CD4-positive, alpha-beta memory T cell (primary cell): ENCODE results near the gene CHAD. TPM values are rescaled to one million over a fixed set of nuclear protein-coding genes. Genes with fewer than 3 reads are reported as not detected.

Experiments used
- CTCF ChIA-PET: fragments of 350-600 bp; sonication (Branson Sonifier 250); formaldehyde crosslinking; loops from one replicate; lab custom pipeline; 2021; ENCODE audit warnings: inconsistent platforms; ENCODE audit not compliant: partially characterized antibody; lab: Charles Lee
- POLR2A ChIA-PET: fragments of 350-600 bp; sonication (Branson Sonifier 250); formaldehyde crosslinking; loops from one replicate; lab custom pipeline; 2021; ENCODE audit not compliant: partially characterized antibody; lab: Charles Lee
- DNase-seq, 5 donors: peaks; one replicate each; pipeline versions ENCODE4 v3.0.0 to v3.0.0-alpha.2; 2020 to 2022; ENCODE audit warnings: mixed read lengths in 1 of 5
- H3K27ac ChIP-seq: one replicate; pipeline ENCODE4 v1.7.0; 2013; ENCODE audit warnings: low read depth, low read length
- H3K27me3 ChIP-seq: 2 replicates; pipeline ENCODE4 v1.7.0; 2013; ENCODE audit warnings: mild to moderate bottlenecking, low read length, moderate library complexity; ENCODE audit not compliant: insufficient read depth
- H3K36me3 ChIP-seq: 2 replicates; pipeline ENCODE4 v1.7.0; 2013; ENCODE audit warnings: mild to moderate bottlenecking, low read length, moderate library complexity; ENCODE audit not compliant: insufficient read depth
- H3K4me1 ChIP-seq: 2 replicates; pipeline ENCODE4 v1.7.0; 2013; ENCODE audit warnings: mild to moderate bottlenecking, low read length, moderate library complexity; ENCODE audit not compliant: insufficient read depth
- H3K4me3 ChIP-seq, 2 donors: one replicate each; pipeline ENCODE4 v1.7.0; 2013; ENCODE audit warnings: low read length in 2 of 2, mild to moderate bottlenecking in 1 of 2
- H3K9me3 ChIP-seq, 2 donors: one replicate each; pipeline ENCODE4 v1.7.0; 2013; ENCODE audit warnings: low read length in 2 of 2, control low read depth in 1 of 2; ENCODE audit not compliant: control insufficient read depth in 1 of 2
- H3K27ac Mint-ChIP-seq, 7 donors: one replicate each; pipeline ENCODE4 v1.8.0; 2020 to 2021; ENCODE audit warnings: mixed read lengths in 7 of 7, mild to moderate bottlenecking in 6 of 7, inconsistent platforms in 3 of 7, moderate library complexity in 3 of 7
- H3K27me3 Mint-ChIP-seq, 2 donors: one replicate each; pipeline ENCODE4 v1.8.0; 2020 to 2021; ENCODE audit warnings: mixed read lengths in 2 of 2
- H3K36me3 Mint-ChIP-seq, 2 donors: one replicate each; pipeline ENCODE4 v1.8.0; 2020 to 2021; ENCODE audit warnings: mixed read lengths in 2 of 2, inconsistent platforms in 1 of 2, mild to moderate bottlenecking in 1 of 2
- H3K4me1 Mint-ChIP-seq, 4 donors: one replicate each; pipeline ENCODE4 v1.8.0; 2020 to 2021; ENCODE audit warnings: mixed read lengths in 4 of 4, mild to moderate bottlenecking in 1 of 4
- H3K4me3 Mint-ChIP-seq, 8 donors: one replicate each; pipeline ENCODE4 v1.8.0; 2020 to 2021; ENCODE audit warnings: mixed read lengths in 8 of 8, mild to moderate bottlenecking in 7 of 8, moderate library complexity in 6 of 8, inconsistent platforms in 3 of 8
- H3K9me3 Mint-ChIP-seq, 8 donors: one replicate each; pipeline ENCODE4 v1.8.0; 2020 to 2021; ENCODE audit warnings: mixed read lengths in 8 of 8, mild to moderate bottlenecking in 5 of 8, inconsistent platforms in 3 of 8, moderate library complexity in 1 of 8
- intact Hi-C: fragments of 100-400 bp; cut with micrococcal nuclease; formaldehyde crosslinking; loops from one replicate; pipeline ENCODE4 v1.15.1; 2023
- polyA plus RNA-seq, 2 donors: library from polyadenylated mRNA; unstranded; fragments of 300-500 nt; fragmentation: Illumina TruSeq; gene quantifications; one replicate each; pipeline ENCODE4 v1.2.3, GENCODE V29; 2021
- total RNA-seq, 2 experiments: library from RNA; stranded (reverse); gene quantifications; one replicate each; pipeline ENCODE4 v1.2.3, GENCODE V29; 2021

The CHAD gene
- total and polyA plus RNA-seq, 4 experiments from 2014 or later = 0.64 TPM; not detected in 3

GRCh38 chr17:50501054-50501453, 32.4 kb upstream of the CHAD start:
- POLR2A ChIA-PET = no interaction called here
- Histone ChIP-seq H3K27ac (no peak overlapping the region), H3K36me3 (no peaks in the 10 kb centered on the region), H3K4me3 (no peak overlapping the region), H3K4me1 (no peaks in the 10 kb centered on the region), H3K27me3 (no peaks in the 10 kb centered on the region), H3K9me3 (no peaks in the 10 kb centered on the region)
- intact Hi-C loops = loop anchor here (1.0 kb wide), 2 partner anchors 23 to 139 kb away; partner anchors contain the start of gene RSAD1
- Mint-ChIP-seq H3K27ac (no peak overlapping the region), H3K36me3 (no peaks in the 10 kb centered on the region), H3K4me3 (no peak overlapping the region), H3K9me3 (peaks cover 0 to 2% (median 0%) of the 10 kb centered on the region in 8 donors), H3K4me1 (peaks cover 0 to 8% (median 3%) of the 10 kb centered on the region in 4 donors), H3K27me3 (no peaks in the 10 kb centered on the region)
- no peak for DNase-seq
- CTCF ChIA-PET = interaction anchor here (0.7 to 6.1 kb wide), 15 partner anchors 9 to 362 kb away, joined by 3 to 32 read pairs (median 3); partner anchors contain the start of genes LUC7L3 and RSAD1

- DNase-seq = no peak
- CTCF ChIA-PET = interaction anchor here (1.6 kb wide), 1 partner anchor 17 kb away, joined by 4 read pairs; no protein-coding TSS in a partner anchor
- Mint-ChIP-seq H3K4me3 (no peak overlapping the region), H3K27me3 (peaks cover 0 to 1% of the 10 kb centered on the region in 2 donors), H3K9me3 (peaks cover 0 to 2% (median 0%) of the 10 kb centered on the region in 8 donors), H3K27ac (no peak overlapping the region), H3K4me1 (peaks cover 0 to 8% (median 3%) of the 10 kb centered on the region in 4 donors), H3K36me3 (no peaks in the 10 kb centered on the region)
- Histone ChIP-seq H3K27me3 (no peaks in the 10 kb centered on the region), H3K36me3 (no peaks in the 10 kb centered on the region), H3K4me1 (no peaks in the 10 kb centered on the region), H3K4me3 (no peak overlapping the region), H3K9me3 (no peaks in the 10 kb centered on the region), H3K27ac (no peak overlapping the region)
- POLR2A ChIA-PET = no interaction called here
- intact Hi-C loops = no loop called here
Observed at GRCh38 chr17:50499721-50500120, 31.0 kb upstream of the CHAD start.

- no peak overlapping the region for H3K4me3 ChIP-seq
- Mint-ChIP-seq H3K4me1 (peaks cover 0 to 8% (median 3%) of the 10 kb centered on the region in 4 donors), H3K36me3 (no peaks in the 10 kb centered on the region), H3K4me3 (no peak overlapping the region), H3K27ac (no peak overlapping the region), H3K9me3 (peaks cover 0 to 2% (median 0%) of the 10 kb centered on the region in 8 donors), H3K27me3 (peaks cover 0 to 1% of the 10 kb centered on the region in 2 donors)
- H3K27ac ChIP-seq = no peak overlapping the region
- ChIA-PET POLR2A (no interaction called here), CTCF (interaction anchor here (1.6 kb wide), 1 partner anchor 17 kb away, joined by 4 read pairs; no protein-coding TSS in a partner anchor)
- no peak for DNase-seq
- H3K4me1 ChIP-seq = no peaks in the 10 kb centered on the region
- H3K9me3 ChIP-seq = no peaks in the 10 kb centered on the region
- no peaks in the 10 kb centered on the region for H3K36me3 ChIP-seq
- intact Hi-C loops = no loop called here
- no peaks in the 10 kb centered on the region for H3K27me3 ChIP-seq
Observed at GRCh38 chr17:50499270-50499669, 30.6 kb upstream of the CHAD start.

GRCh38 chr17:50498021-50498874, 29.6 kb upstream of the CHAD start:
- Histone ChIP-seq H3K4me3 (no peak overlapping the region), H3K4me1 (no peaks in the 10 kb centered on the region), H3K27ac (no peak overlapping the region), H3K36me3 (no peaks in the 10 kb centered on the region), H3K27me3 (no peaks in the 10 kb centered on the region), H3K9me3 (no peaks in the 10 kb centered on the region)
- Mint-ChIP-seq H3K27ac (no peak overlapping the region), H3K4me3 (no peak overlapping the region), H3K27me3 (peaks cover 0 to 1% of the 10 kb centered on the region in 2 donors), H3K36me3 (no peaks in the 10 kb centered on the region), H3K9me3 (no peaks in the 10 kb centered on the region), H3K4me1 (no peaks in the 10 kb centered on the region)
- no peak for DNase-seq
- POLR2A ChIA-PET = no interaction called here
- intact Hi-C loops = no loop called here
- CTCF ChIA-PET = interaction anchor here (1.3 to 1.6 kb wide), 2 partner anchors 11 to 16 kb away, joined by 3 to 4 read pairs; no protein-coding TSS in a partner anchor

GRCh38 chr17:50495918-50496317, 27.2 kb upstream of the CHAD start:
- no peak for DNase-seq
- no peaks in the 10 kb centered on the region for H3K9me3 ChIP-seq
- no peaks in the 10 kb centered on the region for H3K27me3 ChIP-seq
- H3K36me3 ChIP-seq = no peaks in the 10 kb centered on the region
- no peak overlapping the region for H3K4me3 ChIP-seq
- Mint-ChIP-seq H3K27me3 (peaks cover 0 to 1% of the 10 kb centered on the region in 2 donors), H3K27ac (no peak overlapping the region), H3K4me3 (no peak overlapping the region), H3K4me1 (no peaks in the 10 kb centered on the region), H3K36me3 (no peaks in the 10 kb centered on the region), H3K9me3 (no peaks in the 10 kb centered on the region)
- no peaks in the 10 kb centered on the region for H3K4me1 ChIP-seq
- H3K27ac ChIP-seq = no peak overlapping the region
- CTCF ChIA-PET = interaction anchor here (1.4 kb wide), 1 partner anchor 10 kb away, joined by 3 read pairs; no protein-coding TSS in a partner anchor
- POLR2A ChIA-PET = no interaction called here
- intact Hi-C loops = no loop called here

GRCh38 chr17:50495217-50495823, 26.6 kb upstream of the CHAD start:
- no peaks in the 10 kb centered on the region for H3K9me3 ChIP-seq
- intact Hi-C loops = no loop called here
- peaks cover 0 to 1% of the 10 kb centered on the region in 2 donors for H3K27me3 Mint-ChIP-seq
- no peak for DNase-seq
- no peak overlapping the region for H3K27ac Mint-ChIP-seq
- no peaks in the 10 kb centered on the region for H3K27me3 ChIP-seq
- no peaks in the 10 kb centered on the region for H3K9me3 Mint-ChIP-seq
- H3K4me3 ChIP-seq = no peak overlapping the region
- H3K27ac ChIP-seq = no peak overlapping the region
- H3K4me3 Mint-ChIP-seq = no peak overlapping the region
- CTCF ChIA-PET = interaction anchor here (1.4 kb wide), 1 partner anchor 9 kb away, joined by 3 read pairs; no protein-coding TSS in a partner anchor
- no peaks in the 10 kb centered on the region for H3K4me1 Mint-ChIP-seq
- POLR2A ChIA-PET = no interaction called here
- H3K4me1 ChIP-seq = no peaks in the 10 kb centered on the region
- no peaks in the 10 kb centered on the region for H3K36me3 ChIP-seq
- H3K36me3 Mint-ChIP-seq = no peaks in the 10 kb centered on the region

GRCh38 chr17:50493744-50494143, 25.1 kb upstream of the CHAD start:
- intact Hi-C loops = no loop called here
- Mint-ChIP-seq H3K9me3 (no peaks in the 10 kb centered on the region), H3K4me1 (no peaks in the 10 kb centered on the region), H3K36me3 (no peaks in the 10 kb centered on the region), H3K27me3 (peaks cover 0 to 1% of the 10 kb centered on the region in 2 donors), H3K4me3 (no peak overlapping the region), H3K27ac (peak overlapping the region in 1 of 7 donors; percentile 20)
- no peaks in the 10 kb centered on the region for H3K27me3 ChIP-seq
- H3K9me3 ChIP-seq = no peaks in the 10 kb centered on the region
- no peak for DNase-seq
- ChIA-PET CTCF (interaction anchor here (1.1 kb wide), 1 partner anchor 12 kb away, joined by 3 read pairs; no protein-coding TSS in a partner anchor), POLR2A (no interaction called here)
- no peak overlapping the region for H3K27ac ChIP-seq
- H3K4me3 ChIP-seq = no peak overlapping the region
- H3K4me1 ChIP-seq = no peaks in the 10 kb centered on the region
- no peaks in the 10 kb centered on the region for H3K36me3 ChIP-seq
